NCI-H146 treated with DMSO at 0.1 percent for 48 hours (cell line): ENCODE measurements around the gene TOB1.

Experiments used
- DNase-seq: peaks from one replicate; lab custom pipeline; 2025; ENCODE audit not compliant: unreplicated experiment; lab: John Stamatoyannopoulos, UW

TOB1 gene, protein sequence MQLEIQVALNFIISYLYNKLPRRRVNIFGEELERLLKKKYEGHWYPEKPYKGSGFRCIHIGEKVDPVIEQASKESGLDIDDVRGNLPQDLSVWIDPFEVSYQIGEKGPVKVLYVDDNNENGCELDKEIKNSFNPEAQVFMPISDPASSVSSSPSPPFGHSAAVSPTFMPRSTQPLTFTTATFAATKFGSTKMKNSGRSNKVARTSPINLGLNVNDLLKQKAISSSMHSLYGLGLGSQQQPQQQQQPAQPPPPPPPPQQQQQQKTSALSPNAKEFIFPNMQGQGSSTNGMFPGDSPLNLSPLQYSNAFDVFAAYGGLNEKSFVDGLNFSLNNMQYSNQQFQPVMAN

GRCh38 chr17:50866261-50866949 is at the start of gene TOB1:
TSS of gene TOB1 (minus strand) at chr17:50866354. CDS start at chr17:50864017, 2,337 bp downstream.
- peak; percentile 94 for DNase-seq

GRCh38 chr17:50914505-50915063 is 48.4 kb upstream of the TOB1 start:
- DNase-seq: no peak

- no peak for DNase-seq
Observed at GRCh38 chr17:50913120-50913519, 47.0 kb upstream of the TOB1 start.

DNA sequence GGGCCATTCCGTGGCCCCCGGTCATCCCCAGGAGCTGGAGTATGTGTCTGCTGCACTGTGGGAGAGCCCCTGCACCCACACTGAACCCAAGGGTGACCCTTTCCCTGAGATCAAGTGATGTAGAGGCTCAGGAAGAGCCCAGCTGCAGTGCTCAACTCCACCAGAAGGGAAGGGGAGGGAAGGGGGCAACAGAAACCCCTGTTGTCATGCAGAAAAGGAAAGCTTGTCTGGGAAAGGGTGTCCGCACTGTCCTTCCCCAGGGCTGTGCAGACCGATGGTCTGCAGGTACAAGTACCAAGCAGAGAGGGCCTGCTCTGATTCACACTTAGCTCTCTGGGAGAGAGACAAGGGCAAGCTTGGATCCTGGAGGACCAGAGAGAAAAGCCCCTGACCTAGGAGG is 45.7 kb upstream of the TOB1 start:
- DNase-seq: no peak

GRCh38 chr17:50911450-50911849 is 45.3 kb upstream of the TOB1 start:
- no peak for DNase-seq

- DNase-seq: no peak
Observed at GRCh38 chr17:50909765-50910605, 43.8 kb upstream of the TOB1 start.

- DNase-seq: peak; percentile 76
Observed at GRCh38 chr17:50908860-50909764, 43.0 kb upstream of the TOB1 start.

DNA sequence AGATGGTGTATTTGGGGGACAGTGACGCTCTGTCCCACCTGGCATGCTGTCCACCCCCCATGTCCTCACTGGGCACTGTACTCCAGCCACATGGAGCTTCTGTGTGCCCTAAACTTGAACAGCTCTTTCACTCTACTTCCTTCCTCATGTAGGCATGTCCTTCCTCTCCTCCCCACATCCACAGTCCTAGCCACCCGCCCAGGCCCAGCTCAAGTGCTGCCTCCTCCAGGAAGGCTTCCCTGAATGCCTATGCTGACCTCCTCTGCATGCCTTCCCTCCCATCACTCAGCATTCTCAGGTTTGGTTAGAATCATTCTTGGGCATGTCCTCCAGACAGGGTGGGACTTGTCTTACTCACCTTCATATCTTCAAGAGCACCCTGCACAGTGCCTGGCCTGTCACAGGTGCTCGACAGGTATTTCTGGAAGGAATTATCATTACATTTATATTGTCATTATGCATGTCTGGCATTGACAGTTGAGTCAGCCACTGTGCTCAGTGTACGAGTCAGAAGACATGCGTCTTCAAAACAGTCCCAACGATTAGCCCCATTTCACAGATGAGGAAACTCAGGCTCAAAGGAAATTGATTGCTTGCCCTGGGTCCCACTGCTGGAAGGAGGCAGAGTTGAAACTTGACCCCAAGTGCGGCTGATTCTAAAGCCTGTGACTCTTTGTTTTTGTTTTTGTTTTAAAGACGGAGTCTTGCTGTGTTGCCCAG is 42.1 kb upstream of the TOB1 start:
- DNase-seq: no peak

GRCh38 chr17:50906443-50906842 is 40.3 kb upstream of the TOB1 start:
- DNase-seq: no peak

GRCh38 chr17:50905460-50905803 is 39.3 kb upstream of the TOB1 start:
- DNase-seq: peak; percentile 80

- peak; percentile 35 for DNase-seq
Observed at GRCh38 chr17:50904518-50905459, 38.6 kb upstream of the TOB1 start.

DNA sequence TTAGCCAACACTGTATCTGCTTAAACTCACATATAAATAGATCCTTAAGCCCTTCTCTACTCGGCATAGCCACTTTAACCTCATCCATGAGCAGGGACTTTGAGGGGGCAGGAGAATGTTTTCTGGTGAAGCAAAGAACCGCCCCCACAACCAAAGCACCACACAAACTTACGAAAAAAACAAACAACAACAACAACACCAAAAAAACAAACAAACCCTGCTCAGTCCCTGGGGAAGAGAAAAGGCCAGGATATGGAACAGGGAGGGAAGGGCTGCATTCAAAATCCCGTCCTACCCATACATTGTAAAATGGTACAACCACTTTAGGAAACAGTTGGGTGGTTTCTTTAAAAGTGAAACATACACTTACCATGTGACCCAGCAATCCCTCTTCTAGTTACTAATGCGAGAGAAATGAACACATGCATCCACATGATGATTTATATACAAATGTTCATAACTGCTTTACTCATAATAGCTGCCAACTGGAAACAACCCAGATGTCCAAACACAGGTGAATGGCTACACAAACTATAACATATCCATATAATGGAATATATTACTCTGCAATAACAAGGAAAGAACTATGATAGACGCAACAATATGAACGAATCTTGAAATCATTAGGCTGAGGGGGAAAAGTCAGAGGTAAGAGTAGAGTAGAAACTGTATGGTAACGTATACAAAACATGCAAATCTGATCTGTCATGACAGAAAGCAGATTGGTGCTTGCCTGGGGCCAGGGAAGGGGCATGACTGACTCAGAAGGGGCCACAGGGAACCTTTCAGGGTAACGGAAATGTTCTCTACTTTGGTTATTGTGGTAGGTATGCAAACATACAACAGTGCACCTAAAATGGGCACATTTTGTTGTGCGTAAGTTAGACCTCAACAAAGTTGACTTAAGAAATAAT is 37.7 kb upstream of the TOB1 start:
- no peak for DNase-seq

GRCh38 chr17:50902372-50903353 is 36.5 kb upstream of the TOB1 start:
- no peak for DNase-seq

DNA sequence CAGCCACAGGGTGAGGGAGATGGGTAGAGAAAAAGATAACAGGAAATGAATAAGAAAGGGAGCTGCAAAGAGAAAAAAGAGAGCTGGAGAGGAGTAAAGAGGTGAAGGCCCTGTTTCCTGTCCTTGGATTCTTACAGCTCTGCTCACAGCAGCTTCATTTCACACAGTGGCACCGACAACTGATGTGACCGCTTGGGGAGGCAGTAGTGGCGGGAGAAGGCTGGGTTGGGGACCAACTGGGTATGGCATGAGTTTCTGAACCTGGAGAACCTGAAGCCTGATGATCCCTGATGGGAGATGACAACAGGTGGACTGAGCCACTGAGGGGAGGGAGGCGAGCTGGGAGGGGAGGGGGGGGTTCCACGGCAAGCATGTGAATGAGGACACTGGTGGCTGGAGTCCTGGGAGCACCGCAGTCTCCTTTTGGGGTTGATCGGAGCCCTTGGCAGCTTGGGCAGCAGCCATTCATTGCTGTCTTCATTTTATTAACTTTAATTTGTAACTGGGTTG is 34.3 kb upstream of the TOB1 start:
- no peak for DNase-seq

GRCh38 chr17:50899559-50900319 is 33.6 kb upstream of the TOB1 start:
- DNase-seq: no peak
